Esophagus squamous epithelium (tissue), 4 donors: ENCODE measurements around the gene ZNF324.
"Not testable (repeated sequence)": the region's sequence is repeated elsewhere in the genome, so short reads cannot be mapped to it uniquely, and the experiment has no call there.

Experiments used
- CTCF ChIP-seq, 6 experiments: fragments of 450-650 bp in 4 of 6; fragments of 200-600 bp in 2 of 6; sonication (generic) in 2 of 6; IDR thresholded peaks; one replicate each; pipeline ENCODE4 v1.5.1; 2016 to 2019; ENCODE audit warnings: antibody characterized with exemption in 6 of 6, mild to moderate bottlenecking in 4 of 6, moderate library complexity in 4 of 6
- POLR2A ChIP-seq, 4 donors: fragments of 450-650 bp; IDR thresholded peaks; one replicate each; pipeline ENCODE4 v1.6.1; 2017; ENCODE audit warnings: antibody characterized with exemption in 4 of 4, mild to moderate bottlenecking in 4 of 4, moderate library complexity in 3 of 4

- TF ChIP-seq CTCF, POLR2A (IDR thresholded peaks at IDR 0.05): not testable (repeated sequence)
Measured at GRCh38 chr19:58448860-58449259, 18.0 kb upstream of the ZNF324 start.
